SU-DHL-6 (cell line): ENCODE data around the gene VPS4B.

Experiments
- H2AFZ ChIP-seq: fragments of 200-600 bp; sonication (generic); 2 replicates; pipeline ENCODE4 v1.6.1; 2014; ENCODE audit warnings: low read depth, mild to moderate bottlenecking, moderate library complexity, mixed read lengths, antibody characterized with exemption, low read length; ENCODE audit not compliant: severe bottlenecking
- H3F3A ChIP-seq: fragments of 200-600 bp; shearing (Covaris generic); 2 replicates; pipeline ENCODE4 v1.6.0; 2016; ENCODE audit warnings: antibody characterized with exemption, mild to moderate bottlenecking; ENCODE audit not compliant: insufficient read depth
- H3K27ac ChIP-seq: fragments of 200-600 bp; sonication (generic); 2 replicates; pipeline ENCODE4 v1.5.1; 2016; ENCODE audit warnings: low read depth, mild to moderate bottlenecking, low read length, moderate library complexity, mixed read lengths
- H3K27me3 ChIP-seq: fragments of 200-600 bp; sonication (generic), shearing (Covaris generic); 2 replicates; pipeline ENCODE4 v1.6.0; 2014; ENCODE audit warnings: mild to moderate bottlenecking, low read length
- H3K36me3 ChIP-seq: fragments of 200-600 bp; sonication (generic); 2 replicates; pipeline ENCODE4 v1.6.1; 2014; ENCODE audit warnings: mild to moderate bottlenecking, low read length, mixed read lengths
- H3K4me2 ChIP-seq: fragments of 300-600, 200-600 bp; shearing (Covaris generic), sonication (generic); 2 replicates; pipeline ENCODE4 v1.6.0; 2014; ENCODE audit warnings: low read length, low read depth, mild to moderate bottlenecking; ENCODE audit not compliant: poor library complexity, severe bottlenecking
- H3K4me3 ChIP-seq: fragments of 200-600 bp; sonication (generic); 2 replicates; pipeline ENCODE4 v1.5.1; 2014; ENCODE audit warnings: antibody characterized with exemption, low read length, mild to moderate bottlenecking, mixed read lengths; ENCODE audit not compliant: insufficient read depth, poor library complexity, severe bottlenecking
- H3K79me2 ChIP-seq: fragments of 200-600 bp; sonication (generic); 2 replicates; pipeline ENCODE4 v1.6.1; 2014; ENCODE audit warnings: mild to moderate bottlenecking, low read length, moderate library complexity; ENCODE audit not compliant: insufficient read depth
- H3K9ac ChIP-seq: fragments of 200-600 bp; sonication (generic); 2 replicates; pipeline ENCODE4 v1.7.0; 2014; ENCODE audit warnings: mild to moderate bottlenecking, low read length
- H3K9me2 ChIP-seq: fragments of 200-600 bp; sonication (generic); replicated peaks from 2 replicates; pipeline ENCODE4 v1.6.1; 2014; ENCODE audit warnings: low read length; ENCODE audit not compliant: insufficient read depth
- H3K9me3 ChIP-seq: fragments of 200-600 bp; sonication (generic); 2 replicates; pipeline ENCODE4 v1.6.1; 2014; ENCODE audit warnings: low read length, mixed read lengths; ENCODE audit not compliant: insufficient read depth
- H4K20me1 ChIP-seq: fragments of 200-600 bp; sonication (generic); 2 replicates; pipeline ENCODE4 v1.6.1; 2014; ENCODE audit warnings: low read depth, mild to moderate bottlenecking, antibody characterized with exemption, low read length, moderate library complexity, mixed read lengths
- CTCF ChIP-seq: fragments of 200-600 bp; sonication (generic); IDR thresholded peaks from one replicate; pipeline ENCODE4 v1.5.1; 2017; ENCODE audit warnings: antibody characterized with exemption, mild to moderate bottlenecking, low read length, moderate library complexity; ENCODE audit not compliant: insufficient read depth, poor library complexity, severe bottlenecking
- EZH2phosphoT487 ChIP-seq: fragments of 200-600 bp; sonication (generic), shearing (Covaris generic); conservative IDR thresholded peaks from 2 replicates; pipeline ENCODE4 v1.6.1; 2018; ENCODE audit warnings: mild to moderate bottlenecking, antibody characterized with exemption, low read length, moderate library complexity, mixed read lengths

VPS4B gene

GRCh38 chr18:63344263-63344662 is 78.0 kb downstream of the VPS4B start:
- no peaks in the 10 kb centered on the region for H3K79me2 ChIP-seq
- H3K27ac ChIP-seq = no peak overlapping the region
- no peak overlapping the region for H3K9ac ChIP-seq
- no peaks in the 10 kb centered on the region for H4K20me1 ChIP-seq
- no peaks in the 10 kb centered on the region for H3K36me3 ChIP-seq
- H3K4me2 ChIP-seq = no peak overlapping the region
- H3K9me2 ChIP-seq = no peaks in the 10 kb centered on the region
- no peaks in the 10 kb centered on the region for H3K27me3 ChIP-seq
- peaks cover 7% of the 10 kb centered on the region; the same call in 1 of the 2 replicates for H3F3A ChIP-seq
- H3K9me3 ChIP-seq = no peaks in the 10 kb centered on the region
- no peak for TF ChIP-seq CTCF
- TF ChIP-seq EZH2phosphoT487 = no peak
- no peak overlapping the region for H3K4me3 ChIP-seq
- H2AFZ ChIP-seq = no peak overlapping the region

GRCh38 chr18:63342206-63342605 is 80.1 kb downstream of the VPS4B start:
- Histone ChIP-seq H3K27me3 (no peaks in the 10 kb centered on the region), H2AFZ (no peak overlapping the region), H3K27ac (no peak overlapping the region), H3K4me3 (no peak overlapping the region), H3K36me3 (no peaks in the 10 kb centered on the region), H3K9ac (no peak overlapping the region), H3F3A (peaks cover 7% of the 10 kb centered on the region; the same call in 1 of the 2 replicates), H4K20me1 (no peaks in the 10 kb centered on the region), H3K4me2 (no peak overlapping the region), H3K9me3 (no peaks in the 10 kb centered on the region), H3K79me2 (no peaks in the 10 kb centered on the region), H3K9me2 (no peaks in the 10 kb centered on the region)
- TF ChIP-seq EZH2phosphoT487 = no peak
- peak; percentile 22 for TF ChIP-seq CTCF

- H3K4me2 ChIP-seq = no peak overlapping the region
- no peaks in the 10 kb centered on the region for H3K79me2 ChIP-seq
- H3K9me3 ChIP-seq = no peaks in the 10 kb centered on the region
- peaks cover 7% of the 10 kb centered on the region; the same call in 1 of the 2 replicates for H3F3A ChIP-seq
- peak; percentile 38 for TF ChIP-seq CTCF
- TF ChIP-seq EZH2phosphoT487 = no peak
- no peaks in the 10 kb centered on the region for H3K27me3 ChIP-seq
- no peaks in the 10 kb centered on the region for H3K9me2 ChIP-seq
- no peaks in the 10 kb centered on the region for H3K36me3 ChIP-seq
- H3K4me3 ChIP-seq = no peak overlapping the region
- no peak overlapping the region for H3K27ac ChIP-seq
- H4K20me1 ChIP-seq = no peaks in the 10 kb centered on the region
- H3K9ac ChIP-seq = no peak overlapping the region
- H2AFZ ChIP-seq = no peak overlapping the region
These were observed 82.3 kb downstream of the VPS4B start for GRCh38 chr18:63339920-63340484.
